CD4-positive, alpha-beta T cell treated with Interleukin-6 at 100 ng/mL for 8 hours (primary cell): ENCODE data around the gene WDR91.

Source experiments
- DNase-seq: peaks from one replicate; pipeline ENCODE4 v3.0.0-alpha.2; 2020; ENCODE audit warnings: mixed read lengths, low spot score

Gene WDR91

DNA sequence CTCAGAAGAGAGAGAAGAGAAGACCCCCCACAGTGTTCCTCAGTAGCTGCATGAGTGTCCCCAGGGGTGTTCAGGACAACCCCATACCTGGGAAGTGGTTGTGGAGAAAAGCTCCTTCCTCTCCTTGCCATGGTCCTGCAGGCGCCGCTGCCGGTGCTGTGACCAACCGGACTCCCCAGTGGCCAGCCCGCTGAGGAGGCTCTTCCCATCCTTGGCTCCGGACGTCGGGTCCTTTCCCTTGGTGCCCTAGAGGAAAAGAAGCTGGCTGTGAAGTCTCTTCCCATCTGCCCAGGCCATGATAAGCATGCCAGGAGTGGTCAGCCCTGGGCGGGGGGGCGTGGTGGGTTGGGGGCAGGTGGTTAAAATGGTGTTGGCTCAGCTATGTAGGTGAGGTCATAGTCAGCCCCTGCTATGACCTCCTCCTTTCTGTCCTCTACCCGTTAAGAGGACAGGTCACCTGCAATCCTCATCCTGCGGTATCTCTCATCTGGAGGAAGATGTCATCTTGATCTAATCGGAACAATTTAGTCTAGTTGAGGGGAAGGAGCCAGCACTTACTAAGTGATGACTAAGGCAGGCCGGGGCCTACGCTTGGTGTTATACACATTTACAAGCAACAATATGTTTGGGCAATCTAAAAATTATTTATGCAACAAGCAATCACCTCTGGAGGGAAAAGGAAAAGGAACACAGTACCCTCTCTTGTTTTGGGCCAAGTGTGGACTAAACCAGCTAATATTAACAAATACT, 13.2 kb downstream of the WDR91 start:
- DNase-seq = no peak

DNA sequence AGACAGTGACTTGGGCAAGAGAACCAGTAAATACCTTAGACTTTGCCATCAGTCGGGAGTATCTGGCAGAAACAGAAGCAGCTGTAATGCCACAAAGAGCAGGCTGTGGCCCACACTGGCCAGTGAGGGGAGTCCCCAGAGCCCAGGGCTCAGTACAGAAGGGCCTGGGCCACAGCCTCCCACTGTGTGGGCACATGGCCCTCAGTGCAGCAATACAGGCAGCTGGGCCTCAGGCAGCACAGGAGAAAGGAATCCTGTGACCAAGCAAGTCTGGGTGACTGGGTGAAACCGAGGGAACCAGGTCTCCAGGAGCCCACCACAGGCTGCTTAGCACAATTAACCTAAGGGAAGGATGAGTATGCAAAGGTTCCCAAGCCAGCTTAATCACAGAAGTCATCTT, 14.0 kb downstream of the WDR91 start:
- no peak for DNase-seq

DNA sequence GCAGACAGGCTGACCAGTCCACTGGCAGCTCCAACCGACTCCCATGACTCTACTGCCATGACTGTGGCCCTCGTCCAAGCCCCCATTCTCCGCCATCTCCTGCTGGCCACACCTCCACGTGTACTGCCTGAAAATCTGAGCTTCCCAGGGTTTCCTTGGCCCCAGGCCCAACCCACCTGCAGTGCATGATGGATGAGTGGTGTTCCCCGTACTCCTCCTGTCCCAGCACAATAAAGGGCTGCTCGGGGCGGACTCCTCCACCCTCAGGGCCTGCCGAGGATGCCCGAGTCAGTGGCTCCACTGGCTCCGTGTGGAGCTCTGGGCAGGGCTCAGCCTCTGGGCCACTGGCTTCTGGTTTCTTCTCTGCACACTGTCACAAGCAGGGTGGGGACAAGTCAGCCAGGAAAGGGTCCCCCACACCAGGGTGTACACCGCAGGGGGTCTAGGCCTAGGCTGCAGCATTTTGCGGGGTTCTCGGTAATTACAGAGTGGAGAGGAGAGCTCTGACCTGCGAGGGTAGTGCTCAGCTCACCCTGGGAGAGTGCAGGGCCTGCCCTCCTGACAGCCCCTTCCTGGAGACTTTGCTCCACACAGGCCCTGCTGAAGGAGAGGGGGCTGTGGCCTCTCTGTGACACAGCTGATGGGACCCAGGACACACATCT, 15.2 kb downstream of the WDR91 start:
- no peak for DNase-seq

DNA sequence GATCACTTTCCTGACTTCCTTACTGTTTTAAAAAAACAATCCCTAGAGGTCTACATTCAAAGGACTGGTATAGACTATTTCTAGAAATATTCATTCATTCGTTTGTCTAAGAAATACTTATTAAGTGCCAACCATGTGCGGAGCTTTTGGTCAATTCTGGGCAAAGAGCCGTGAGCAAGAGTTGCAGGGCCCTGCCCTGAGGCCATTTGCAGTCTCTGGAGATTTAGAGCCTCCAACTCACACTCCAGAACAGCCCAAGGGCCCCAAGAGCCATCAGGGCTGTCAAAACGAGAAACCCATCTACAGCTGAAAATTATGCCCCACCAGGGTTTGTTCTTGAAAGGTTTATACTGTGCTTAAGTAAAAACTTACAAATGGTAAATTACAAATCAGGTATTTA, 16.2 kb downstream of the WDR91 start:
- DNase-seq = no peak

DNA sequence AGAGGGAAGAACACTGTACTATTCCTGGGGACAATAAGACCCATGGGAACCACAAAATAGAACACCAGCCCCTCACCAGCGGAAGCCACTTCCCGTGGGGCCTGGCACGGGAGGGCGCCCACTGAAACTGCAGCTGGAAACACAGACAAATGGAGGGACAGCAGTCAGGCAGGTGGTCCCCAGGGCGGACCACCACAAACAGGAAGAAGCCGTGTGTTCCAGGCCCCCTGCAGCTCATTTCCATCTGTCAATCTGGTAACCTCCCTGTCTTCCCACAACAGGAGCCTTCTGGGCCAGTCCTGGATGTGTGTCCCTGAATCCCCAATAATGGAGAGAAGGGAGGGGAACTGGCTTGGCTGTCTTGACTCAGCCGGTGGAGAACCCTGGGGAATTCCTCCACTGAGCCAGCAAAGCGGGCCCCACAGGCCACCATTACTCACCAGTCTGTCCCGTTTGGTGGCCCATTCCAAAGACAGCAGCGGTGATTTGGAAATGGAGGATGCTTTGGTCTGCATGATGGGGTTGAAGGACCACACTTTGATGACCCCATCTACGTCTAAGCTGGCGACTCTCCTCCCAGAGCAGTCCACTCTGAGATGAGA, 16.7 kb downstream of the WDR91 start:
- DNase-seq = no peak

DNA sequence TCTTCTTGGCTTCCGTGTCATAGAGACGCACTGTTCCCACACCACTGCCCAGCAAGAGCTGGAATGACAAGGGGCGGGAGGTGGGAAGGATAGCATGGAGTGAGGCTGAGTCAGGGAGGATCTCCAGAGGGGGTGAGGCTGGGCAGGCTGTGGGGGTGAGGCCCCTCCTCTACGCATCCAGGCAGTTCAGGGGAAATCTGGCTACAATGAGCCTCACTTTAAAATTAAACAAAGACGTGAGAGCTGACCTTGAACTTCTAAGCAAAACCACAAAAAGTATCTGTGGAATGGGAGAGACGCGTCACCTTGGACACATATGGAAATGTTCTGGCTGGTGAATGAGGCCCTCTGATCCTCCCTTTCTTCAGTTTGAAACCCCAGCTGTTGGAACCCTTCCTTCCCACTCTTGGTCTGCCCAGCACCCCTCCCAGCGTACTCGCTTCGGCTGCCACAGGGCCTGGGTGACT, 17.7 kb downstream of the WDR91 start:
- DNase-seq = no peak

DNA sequence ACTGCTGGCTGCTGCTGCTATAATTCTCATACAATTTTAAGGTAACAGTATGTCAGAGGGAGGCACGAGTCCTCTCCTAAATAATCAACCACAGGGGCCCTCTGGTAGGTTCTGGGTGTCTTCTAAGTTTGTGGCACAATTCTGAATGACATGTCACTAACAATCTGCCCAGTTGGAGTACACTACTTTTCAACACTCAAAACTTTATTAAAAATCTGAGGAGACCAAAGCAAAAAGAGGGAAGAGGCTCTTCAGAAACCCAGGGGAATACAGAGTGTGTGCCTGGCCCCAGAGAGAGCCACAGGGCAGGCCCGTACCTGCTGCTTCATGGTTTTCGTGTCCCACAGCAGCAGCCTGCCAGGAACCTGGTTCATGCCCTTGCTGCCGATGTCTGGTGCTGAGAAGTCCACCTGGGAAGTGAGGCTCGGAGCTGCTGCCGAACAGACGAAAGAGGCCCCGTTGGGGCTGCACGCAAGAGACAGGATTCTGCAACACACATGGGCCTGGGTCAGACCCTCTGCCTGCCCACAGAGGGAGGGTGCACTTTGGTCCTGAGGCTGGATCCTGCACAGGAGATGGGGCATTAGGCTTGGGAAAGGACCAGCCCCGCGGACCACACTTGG, 18.3 kb downstream of the WDR91 start:
- DNase-seq = no peak

DNA sequence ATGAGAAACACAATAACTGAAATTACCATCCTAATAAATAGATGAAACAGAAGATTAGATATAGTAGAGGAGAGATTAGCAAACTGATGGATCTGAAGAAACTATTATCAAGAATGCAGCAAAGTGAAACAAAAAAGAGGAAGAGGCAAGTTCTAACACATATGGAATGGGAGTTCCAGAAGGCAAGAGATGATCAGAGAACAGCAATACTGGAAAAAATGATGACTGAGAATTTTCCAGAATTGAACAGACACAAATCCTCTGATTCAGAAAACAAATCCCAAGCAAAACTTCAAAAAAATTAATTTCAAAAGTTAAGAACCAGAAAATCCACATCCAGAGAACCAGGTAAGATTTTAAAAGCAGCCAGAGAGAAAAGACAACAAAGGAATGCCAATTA, 20.6 kb downstream of the WDR91 start:
- no peak for DNase-seq

DNA sequence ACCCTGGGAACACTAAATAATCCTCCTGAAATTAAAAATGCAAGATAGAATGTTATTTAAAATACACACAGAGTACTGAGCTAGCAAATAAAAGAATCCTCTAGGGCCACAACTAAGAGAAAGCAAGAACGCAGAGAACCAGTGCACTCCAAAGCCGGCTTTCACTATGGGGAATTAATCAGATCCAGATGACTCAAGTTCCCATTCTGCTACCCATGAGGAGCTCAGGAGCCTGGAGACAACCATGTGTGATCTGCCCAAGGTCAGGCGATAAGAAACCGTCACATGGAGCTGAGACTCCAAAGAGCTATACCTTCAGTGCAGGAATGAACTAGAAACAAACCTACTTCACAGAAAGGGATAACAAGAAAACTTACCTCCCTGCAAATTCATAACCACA, 21.4 kb downstream of the WDR91 start:
- no peak for DNase-seq

DNA sequence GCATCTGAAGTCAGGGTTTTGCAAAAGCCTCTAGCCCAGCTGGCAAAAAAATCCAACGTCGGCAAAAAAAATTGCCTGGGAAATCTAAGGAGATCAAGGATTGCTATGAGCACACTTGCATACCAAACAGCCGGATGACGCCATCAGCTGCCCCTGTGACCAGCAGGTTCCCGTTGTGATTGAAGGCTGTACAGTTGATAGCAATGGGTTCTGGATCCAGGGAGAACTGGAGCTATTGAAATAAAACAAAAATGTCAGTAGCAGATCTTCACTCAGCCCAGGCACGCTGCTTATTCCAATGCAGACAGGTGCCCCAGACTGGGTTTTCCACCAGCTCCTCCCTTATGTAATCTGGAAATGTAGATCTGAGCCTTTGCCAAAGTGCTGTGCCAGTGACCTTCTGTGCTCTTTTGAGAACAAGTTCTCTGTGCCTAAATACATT, 22.1 kb downstream of the WDR91 start:
- no peak for DNase-seq

DNA sequence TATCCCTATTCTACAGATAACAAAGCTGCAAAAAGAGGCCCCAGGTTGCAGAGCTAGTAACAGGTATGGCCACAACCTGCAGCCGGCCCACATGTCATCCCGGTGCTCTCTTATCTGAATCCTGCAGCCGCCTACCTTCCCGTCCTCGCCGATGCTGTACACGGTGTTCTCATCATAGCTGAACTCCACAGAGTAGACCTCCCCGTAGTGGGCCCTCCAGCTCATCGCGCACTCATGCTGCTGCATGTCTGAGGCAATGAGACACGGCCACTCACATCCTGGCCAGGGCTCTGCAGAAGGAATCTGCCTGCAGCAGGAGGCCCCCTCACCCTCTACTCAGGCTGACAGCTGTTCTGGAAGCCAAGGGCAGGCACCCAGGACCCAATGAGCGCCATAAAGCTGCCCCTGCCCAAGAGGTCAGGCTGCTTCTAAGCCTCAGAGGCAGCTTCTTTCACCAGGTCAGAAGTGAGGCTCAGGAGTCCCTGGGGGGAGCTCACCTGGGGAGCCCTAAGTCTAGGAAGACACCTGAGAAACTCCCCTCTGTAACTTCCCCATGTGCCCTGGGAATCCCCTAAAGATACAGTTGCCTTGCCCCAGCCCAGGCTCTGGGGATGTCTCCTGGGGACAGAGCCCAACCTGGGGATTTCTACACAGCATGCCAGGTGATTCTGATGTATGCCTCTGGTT, 22.9 kb downstream of the WDR91 start:
- no peak for DNase-seq

DNA sequence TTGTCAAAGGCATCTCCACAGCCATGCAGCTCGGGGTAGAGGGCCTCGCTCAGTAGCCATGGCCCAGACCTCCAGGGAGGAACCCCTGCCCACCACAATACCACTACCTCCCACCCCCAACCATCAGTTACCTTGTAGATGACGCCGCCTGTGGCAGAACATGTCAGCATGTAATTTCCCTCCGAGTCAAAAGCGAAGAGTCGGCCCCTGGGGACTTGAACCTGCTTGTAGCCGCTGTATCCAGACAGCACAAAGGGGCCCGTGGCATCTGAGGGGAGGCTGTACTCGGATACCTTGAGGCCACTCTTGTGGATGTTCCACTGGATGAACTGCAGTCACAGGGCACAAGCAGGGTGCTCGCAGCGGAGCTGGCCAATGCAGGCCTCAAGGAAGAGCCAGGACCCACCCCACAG, 24.5 kb downstream of the WDR91 start:
- no peak for DNase-seq

DNA sequence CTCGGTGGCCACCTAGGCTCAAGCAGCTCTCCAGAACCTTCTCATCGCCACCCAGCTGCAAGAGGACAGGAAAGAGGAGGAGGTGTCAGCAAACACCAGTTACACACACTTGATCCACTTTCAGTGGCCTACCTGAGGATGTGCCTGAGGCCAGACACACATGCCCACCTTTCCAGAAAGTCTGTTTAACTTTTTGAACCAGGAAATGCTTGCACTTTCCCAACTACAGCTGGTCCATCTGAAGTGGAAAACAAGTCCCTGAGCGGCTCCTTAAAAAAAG, 25.1 kb downstream of the WDR91 start:
- DNase-seq = no peak

DNA sequence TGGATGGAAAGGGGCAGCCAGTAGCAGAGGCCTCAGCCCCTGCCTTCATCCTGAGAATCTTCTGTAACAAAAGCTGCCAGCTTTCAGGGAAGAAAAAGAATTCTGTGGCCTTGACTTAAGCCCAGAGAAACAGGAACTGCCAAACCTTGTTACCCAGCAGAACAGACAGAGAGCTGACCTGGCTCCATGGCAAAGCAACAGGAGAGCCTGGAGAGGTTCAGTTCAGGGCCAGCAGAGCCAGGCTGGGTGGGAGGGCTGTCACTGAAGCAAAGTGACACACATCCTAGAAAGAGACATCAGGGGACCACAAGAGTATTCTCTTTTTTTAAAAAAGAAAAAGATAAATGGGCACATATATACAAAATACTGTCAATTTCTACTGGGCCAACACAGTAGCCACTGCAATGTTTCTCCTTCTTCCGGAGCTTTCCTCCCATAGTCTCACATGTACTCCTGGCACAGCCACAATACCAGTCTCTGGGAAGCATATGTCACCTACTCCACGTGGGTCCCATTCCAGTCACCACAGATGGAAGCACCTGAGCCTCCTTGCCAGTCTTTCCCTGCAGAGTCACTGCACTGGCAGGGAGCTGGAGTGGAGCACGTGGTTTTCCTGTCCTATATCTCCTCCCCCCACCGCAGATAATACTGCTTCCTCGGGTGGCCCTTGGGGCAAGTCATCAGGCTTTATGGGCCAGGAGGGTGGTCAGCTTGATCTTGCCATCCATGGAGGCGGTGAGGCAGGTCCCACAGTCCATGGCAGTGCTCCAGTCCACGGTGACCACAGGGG, 25.7 kb downstream of the WDR91 start:
- DNase-seq = no peak

DNA sequence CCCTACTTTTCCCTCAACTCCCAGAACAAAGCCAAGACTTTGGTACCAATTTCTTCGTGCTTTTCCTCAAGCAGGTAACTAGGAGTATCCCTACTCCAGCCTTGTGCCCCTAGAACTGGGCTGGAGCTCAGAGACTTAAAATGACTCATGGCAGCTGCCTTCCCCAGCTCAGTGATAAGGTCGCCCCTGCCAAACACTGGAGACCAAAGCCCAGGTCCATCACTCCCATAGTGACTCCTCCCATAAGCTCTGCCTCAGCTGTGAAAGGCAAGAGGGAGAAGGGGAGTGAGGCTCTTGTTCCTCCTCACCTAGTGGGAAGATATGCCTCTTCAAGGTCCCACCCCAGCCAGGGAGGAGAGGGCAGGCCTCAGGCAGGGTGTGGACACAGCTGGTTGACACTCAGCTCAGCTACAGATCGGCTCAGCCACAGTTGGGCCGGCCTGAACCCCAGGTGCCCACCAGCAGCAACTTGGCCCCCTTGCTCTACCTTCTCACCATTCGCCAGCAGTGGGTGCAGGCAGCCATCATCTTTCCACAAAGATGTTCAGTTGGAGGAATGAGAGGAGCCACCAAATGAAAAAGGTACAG, 27.0 kb downstream of the WDR91 start:
- no peak for DNase-seq

DNA sequence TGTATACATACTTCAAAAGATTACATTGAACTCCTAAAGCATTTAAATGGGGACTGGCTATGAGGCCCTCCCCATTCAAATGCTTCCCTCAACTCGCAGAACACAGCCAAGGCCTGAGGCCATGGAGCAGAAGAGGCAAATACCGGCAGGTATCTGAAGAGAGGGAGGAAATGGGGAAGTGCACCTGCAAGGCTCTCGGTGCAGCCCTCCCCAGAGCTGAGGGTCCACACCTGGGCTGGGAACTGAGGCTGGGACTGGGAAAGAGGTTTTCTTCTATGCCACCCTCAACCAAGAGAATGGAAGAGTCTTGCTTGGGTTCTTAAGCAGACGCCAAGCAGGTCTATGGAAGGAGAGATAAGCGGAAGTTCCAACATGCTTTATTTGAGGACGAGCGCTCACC, 27.8 kb downstream of the WDR91 start:
- DNase-seq = no peak

DNA sequence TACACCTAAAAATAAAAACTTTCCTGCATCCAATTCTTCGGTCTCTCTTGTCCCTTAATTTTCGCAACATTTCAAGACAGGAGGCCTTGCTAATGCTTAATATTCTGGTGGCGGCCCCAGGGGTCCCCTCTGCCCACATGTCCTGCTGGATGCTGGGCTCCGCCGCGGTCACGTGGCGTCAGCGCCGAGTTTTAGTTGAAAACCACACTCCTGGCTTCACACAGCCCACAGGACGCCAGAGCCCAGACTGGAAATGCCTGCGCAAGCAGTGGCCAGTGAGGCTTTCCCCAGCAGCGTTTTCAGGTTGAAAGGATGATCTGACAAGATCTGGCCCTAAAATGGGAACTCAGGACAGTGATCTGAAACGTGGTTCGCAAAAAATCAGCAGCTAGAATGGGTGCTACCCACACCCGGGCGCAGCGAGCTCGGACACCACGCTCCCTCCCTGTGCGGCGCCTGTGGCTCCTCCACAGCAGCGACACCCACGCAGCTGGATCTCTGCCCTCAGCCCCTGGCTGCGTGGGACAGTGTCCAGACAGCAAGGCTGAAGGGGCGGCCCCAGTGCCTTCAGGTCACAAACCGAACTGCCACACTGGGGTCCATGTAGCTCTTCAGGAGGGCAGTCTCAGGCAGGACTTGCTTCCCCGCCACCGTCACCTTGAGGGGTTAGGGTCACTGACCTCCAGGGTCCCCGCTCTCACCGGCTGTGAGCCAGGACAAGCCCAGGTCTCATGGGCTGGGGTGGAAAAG, 29.2 kb downstream of the WDR91 start:
- DNase-seq = no peak

DNA sequence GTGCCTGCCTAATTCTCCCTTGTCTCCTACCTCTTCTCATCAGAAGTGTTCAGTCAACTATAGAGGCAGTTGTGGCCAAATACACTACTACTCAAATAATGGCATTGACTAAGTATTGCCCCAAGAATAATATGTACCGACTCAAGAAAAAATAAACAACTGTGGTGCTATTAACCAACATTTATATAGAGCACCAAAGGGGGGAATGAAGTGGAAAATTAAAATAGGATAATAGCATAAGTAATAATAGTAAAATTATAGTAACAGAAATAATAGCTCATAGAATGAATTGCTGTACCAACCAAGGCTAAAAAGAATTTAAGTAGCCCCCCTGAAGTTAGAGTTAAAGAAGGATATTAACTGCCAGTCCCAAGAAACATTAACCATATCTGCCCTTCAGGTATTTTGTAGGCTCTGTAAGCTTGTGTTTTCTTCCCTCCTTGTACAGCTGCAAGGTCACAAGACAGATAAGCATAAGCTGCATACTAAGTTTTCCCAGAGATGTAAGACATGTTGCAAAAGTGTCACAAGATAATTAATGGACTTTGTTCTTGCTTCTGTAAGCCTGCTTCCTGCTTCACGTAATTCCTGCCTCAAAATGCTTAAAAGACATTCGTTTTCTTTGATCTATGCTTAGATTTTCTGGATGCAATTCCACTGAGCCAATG, 29.9 kb downstream of the WDR91 start:
- DNase-seq = no peak

DNA sequence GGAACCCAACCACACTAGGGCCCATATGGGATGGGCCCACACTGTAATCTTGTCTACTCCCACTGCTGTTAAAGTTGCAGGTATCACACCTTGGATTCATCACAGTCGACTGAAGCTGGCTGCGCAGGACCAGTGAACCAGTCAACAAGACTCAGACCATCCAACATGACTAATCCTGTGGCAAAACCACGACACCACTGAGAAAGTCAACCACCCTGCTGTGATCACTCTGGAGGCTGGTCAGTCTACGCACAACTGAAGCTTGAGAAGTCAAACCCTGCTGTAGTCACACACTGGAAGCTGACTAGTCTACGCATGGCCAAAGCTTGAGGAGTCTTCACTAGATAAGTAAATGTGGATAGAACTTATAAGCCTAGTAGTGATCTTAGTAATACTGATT, 31.2 kb downstream of the WDR91 start:
- DNase-seq = no peak

DNA sequence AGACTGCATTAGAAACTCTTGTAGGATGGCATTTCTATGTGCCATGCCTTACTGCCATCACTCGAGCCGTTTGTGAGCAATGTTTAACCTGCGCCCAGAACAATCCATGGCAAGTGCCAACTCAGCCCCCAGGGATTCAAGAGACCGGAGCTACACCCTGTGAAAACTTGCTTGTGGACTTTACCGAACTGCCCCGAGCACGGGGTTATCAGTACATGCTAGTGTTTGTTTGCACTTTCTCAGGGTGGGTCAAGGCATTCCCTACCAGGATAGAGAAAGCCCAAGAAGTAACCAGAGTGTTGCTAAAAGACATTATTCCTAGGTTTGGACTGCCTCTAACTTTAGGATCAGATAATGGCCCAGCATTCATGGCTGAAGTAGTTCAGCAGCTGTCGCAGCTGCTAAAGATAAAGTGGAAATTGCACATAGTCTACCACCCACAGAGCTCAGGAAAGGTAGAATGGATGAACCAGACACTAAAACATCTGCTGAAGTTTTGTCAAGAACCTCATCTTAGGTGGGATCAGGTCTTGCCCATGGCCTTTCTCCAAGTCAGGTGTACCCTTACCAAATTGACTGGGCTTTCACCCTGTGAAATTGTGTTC, 31.9 kb downstream of the WDR91 start:
- no peak for DNase-seq
